HG03066 (cell line): Measurements from ENCODE around the gene HDGF.

Source experiments
- ATAC-seq: cut with Tn5 transposase; IDR thresholded peaks from one replicate; pipeline ENCODE4 v1.9.1; 2021; ENCODE audit warnings: low read depth; ENCODE audit not compliant: unreplicated experiment

The HDGF gene

DNA sequence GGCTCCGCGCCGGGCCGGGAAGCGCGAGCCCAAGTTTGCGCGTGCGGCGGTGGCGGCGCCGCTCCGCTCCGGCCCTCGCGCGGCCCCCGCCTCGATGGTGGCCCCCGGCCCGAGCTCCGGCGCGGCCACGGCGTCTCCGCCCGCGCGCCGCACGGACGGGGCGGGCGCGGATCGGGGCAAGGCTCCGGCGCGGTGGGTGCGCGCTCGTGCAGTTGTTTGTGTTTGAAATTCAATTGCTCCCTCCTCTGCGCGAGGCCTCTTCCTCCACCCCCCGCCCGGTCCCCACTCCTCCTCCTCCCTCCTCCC, at the start of gene HDGF:
Gene HDGF, minus strand, starts transcription at position 225 of the 306 bp plus-strand sequence. CDS start 246 bp downstream, outside the sequence.
- no peak for ATAC-seq

DNA sequence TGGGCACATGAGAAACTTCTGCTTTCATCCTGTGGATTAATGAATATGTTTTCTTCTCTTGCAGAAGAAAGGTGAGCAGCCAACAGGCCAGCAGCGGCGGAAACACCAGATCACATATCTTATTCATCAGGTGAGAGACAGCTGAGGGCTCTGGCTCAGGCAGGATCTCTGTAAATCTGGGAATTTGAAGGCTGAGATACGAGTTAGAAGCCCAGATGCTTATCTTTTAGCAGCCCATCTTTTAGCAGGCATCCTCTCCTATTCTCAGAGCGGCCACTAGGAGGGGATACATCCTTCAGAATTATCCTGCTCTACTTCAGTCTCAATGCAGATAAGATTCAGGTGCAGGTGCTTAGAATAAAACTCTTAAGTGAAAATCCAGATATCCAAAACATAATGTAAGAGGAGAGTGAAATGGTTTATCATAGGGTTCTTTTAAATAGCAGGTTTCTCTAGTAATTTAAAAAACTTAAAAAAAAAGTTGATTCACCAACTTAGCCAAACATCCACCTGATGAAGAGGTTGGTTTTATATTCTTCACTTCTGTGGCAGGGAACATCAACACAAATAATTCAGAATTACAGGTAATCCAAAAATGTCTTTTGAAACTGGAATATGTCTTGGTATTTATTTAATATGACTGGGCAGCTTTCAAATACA, 45.9 kb upstream of the HDGF start:
- no peak for ATAC-seq

DNA sequence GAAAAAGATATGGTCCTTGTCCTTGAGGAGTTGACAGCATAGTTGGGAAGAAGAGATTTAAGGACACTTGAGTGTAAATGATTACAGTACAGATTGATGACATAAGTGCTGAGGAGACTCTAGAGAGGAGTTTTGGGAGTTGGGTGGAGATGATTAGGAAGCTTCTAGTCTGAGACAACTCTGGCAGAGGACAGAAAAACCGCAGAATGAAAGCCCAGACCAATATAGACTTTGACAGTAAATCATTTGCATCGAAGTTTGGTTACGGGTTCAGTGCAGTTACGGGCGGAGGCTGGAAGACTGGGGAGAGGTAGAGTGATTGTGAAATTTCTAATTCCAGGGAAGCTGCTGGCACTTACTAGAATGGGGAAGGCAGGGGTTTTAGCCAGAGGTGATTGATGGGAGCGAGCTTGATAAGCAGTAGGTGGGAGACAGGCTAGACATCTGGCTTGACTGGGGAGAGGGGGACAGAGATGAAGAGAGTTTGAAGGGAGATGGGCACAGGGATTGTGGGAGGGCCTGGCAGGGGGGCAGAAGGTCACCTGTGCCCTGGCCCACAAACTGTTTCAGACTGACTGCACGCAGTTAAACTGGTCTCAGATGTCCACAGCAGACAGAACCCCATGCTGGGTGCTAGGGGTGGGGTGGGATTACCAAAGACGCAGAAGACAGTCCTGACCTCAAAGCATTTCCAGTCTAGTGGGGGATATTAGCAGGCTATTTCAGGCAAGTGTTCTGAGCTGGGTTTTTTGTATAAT, 45.0 kb upstream of the HDGF start:
- ATAC-seq = no peak

DNA sequence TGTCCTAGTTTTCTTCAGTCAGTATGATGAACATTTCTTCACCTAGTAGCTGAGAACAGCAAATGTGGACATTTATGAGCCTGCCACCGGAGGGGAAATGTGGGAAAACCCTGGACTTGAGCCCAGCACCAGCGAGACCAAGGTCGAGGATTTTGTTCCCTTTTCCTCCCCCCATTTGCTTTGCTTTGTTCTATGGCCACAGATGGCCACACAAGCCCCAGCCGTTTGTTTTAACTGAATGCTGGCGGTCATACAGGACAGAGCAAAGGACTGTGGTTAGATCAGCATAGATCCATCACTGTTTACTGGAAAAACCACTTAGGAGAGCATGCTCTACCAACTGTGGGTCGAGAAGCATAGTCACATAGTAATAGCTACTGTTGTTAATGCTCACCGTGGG, 44.3 kb upstream of the HDGF start:
- ATAC-seq = no peak

DNA sequence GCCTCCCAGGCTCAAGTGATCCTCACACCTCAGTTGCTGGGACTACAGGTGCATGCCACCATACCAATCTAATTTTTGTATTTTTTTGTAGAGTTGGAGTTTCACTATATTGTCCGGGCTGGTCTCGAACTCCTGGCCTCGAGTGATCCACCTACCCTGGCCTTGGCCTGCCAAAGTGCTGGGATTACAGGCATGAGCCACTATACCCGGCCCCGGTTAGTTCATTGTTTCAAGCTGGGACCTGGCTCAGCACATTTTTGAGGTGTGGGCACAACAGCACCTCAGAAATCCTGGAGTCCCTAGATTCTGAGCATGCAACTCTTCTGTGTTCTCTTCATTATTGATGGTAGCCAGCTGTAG, 43.9 kb upstream of the HDGF start:
- no peak for ATAC-seq

DNA sequence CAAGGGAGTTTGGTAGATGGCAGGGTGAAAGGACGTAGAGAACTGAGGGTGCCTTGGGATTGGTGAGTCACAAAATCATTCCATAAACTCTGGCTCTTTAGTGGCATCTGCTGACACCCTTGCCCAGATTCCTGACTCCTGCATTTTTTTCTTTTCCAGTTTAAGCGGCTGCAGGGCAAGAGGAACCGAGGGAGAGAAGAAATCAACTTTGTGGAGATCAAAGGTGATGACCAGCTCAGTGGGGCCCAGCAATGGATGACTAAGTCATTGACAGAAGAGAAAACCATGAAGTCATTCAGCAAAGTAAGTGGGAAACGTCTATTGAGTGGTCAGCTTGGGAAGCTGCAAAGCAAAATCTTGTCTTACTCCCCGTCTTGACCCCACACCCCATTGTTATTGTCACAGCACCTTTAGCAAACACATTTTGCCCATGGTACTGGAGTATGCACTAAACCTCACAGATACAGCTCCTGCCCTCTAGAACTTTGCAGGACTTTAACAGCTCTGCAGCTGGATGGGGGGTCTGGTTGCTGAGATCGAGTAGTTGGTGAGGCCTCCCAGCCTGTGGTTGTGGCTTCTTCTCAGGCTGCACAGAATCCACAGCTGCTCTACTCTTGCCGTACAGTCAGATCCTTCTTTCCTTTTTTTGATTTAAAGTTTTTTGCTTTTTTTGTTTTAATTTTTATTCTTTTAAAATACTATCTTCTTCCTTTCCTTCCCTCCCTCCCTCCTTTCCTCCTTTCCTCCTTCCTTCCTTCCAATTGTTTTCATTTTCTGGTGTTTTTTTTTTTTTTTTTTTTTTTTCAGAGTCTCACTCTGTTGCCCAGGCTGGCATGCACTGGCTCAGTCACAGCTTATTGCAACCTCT, 43.3 kb upstream of the HDGF start:
- ATAC-seq = no peak

DNA sequence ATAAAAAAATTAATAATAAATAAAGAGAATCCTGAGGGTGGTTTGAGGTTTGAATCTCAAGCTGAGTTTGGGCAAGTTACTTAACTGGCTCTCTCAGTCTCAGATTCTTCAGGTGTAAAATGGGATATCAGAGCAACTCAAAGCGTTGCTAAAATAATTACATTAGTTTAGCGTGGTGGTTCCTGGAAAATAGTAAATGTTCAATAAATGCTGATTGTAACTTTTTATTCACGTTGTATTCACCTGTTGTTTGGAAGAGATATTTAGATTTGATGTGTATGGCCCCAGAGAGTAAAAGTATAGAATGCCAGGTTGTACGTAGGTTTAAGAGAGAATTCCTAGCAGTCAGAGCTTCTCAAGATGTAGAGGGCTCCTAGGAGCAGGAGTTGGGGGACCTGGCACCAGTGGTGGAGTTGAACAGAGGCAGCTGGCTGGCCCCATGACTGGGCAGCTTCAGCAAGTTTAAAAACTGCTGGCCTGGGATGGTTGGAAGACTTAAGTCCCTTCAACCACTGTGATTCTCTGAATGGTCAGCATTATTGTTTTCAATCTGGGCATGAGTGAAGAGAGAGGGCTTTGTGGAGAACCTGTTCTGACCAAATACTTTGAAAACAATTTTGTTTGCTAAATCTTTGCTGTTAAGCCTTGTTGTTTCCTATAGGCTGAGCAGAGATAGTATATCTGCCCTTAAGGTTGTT, 38.3 kb upstream of the HDGF start:
- no peak for ATAC-seq

DNA sequence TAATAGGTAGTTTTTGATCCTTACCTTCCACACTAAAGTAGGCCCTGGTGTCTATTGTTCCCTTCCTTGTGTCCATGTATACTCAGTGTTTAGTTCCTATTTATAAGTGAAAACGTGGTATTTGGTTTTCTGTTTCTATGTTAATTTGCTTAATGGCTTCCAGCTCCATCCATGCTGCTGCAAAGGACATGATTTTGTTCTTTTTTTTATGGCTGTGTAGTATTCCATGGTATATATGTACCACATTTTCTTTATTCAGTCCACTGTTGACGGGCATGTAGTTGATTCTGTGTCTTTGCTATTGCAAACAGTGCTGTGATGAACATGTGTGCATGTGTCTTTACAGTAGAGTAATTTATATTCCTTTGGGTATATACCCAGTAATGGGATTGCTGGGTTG, 36.7 kb upstream of the HDGF start:
- no peak for ATAC-seq

DNA sequence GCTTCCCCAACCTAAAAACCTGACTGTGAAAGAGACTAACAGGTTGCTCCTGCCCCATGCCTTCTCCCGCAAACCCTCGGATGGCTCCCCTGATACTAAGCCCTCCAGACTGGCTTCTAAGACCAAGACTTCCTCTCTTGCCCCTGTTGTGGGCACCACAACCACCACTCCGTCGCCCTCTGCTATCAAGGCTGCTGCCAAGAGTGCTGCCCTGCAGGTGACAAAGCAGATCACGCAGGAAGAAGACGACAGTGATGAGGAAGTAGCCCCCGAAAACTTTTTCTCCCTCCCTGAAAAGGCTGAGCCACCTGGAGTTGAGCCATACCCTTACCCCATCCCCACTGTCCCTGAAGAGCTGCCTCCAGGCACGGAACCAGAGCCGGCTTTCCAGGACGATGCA, 35.2 kb upstream of the HDGF start:
- ATAC-seq = no peak

DNA sequence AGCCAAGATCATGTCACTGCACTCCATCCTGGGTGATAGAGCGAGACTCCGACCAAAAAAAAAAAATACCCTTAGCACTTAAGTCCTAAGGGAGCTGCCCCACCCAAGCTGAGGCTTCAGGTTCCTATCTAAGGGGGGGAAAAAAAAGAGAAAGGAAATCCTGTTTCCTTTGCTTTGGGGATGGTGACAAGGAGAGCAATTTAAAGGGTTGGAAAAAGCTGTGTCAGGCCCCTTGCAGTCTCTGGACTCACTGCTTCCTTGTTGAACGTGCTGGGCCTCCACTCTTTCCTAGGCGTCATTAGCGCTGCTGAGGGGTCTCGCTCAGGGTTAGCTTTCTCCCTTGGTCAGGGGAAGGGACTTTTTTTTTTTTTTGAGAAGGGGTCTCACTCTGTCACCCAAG, 34.0 kb upstream of the HDGF start:
- no peak for ATAC-seq

DNA sequence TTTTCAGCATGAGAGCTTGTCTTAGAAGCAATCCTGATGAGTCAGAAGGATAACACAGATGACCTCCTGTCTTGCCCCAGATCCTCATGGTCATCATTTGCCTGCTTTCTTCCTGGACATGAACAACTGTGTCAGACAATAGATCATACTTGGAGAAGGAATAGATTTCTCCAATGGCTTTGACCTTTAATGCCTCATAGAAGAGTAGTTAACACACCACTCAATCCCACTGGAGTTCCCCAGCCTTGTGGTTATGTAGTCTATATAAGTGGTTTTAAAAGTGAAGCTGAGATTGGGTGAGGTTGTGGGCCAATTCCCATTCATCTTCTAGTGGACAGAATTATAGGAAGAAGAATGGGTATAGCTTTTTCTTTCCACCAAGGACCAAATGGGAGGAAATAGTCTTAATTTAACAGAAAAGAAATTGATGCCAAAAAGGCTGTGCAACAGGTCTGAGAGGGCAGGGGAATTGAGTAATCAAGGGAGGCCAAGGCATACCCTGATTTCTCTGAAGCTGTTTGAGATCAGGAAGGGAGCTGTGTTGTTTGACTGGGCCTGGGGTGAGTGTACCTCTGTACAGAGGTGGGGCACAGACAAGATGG, 30.2 kb upstream of the HDGF start:
- no peak for ATAC-seq

DNA sequence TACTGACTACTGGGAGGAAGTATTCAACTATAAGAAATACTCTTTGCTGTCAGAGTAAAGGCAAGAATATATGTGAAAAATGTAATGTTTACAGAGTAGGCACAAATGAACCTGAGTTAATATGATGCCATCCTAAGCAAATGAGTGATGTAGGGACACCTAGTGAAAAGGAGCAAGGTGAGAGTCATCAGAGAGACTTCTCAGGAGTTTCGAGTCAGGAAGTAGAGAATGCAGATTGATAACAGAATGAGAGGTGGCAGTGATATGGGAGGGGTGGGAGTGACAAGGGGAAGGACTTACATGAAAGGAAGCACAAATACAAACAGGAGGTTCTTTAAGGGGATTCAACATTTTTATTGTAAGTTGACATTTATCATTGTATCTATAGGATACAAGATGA, 26.1 kb upstream of the HDGF start:
- no peak for ATAC-seq

DNA sequence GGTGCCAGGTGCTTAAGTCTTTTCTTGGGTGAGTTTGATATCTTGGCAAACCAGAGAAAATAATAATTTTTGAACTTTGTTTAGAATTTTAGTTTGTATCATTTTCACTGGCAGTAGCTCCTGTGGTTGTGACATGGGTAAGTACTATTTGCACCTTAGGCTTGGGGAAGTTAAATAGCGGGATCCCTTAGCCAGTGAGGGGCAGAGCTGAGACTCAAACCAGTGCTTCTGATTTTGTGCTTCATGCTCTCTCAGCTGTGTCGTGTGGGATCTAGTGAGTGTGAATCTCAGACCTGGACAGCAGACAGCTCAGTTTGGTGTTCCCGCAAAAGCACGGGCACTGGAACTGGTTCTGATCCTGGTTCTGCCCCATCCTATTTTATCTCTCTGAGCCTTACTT, 25.5 kb upstream of the HDGF start:
- no peak for ATAC-seq

DNA sequence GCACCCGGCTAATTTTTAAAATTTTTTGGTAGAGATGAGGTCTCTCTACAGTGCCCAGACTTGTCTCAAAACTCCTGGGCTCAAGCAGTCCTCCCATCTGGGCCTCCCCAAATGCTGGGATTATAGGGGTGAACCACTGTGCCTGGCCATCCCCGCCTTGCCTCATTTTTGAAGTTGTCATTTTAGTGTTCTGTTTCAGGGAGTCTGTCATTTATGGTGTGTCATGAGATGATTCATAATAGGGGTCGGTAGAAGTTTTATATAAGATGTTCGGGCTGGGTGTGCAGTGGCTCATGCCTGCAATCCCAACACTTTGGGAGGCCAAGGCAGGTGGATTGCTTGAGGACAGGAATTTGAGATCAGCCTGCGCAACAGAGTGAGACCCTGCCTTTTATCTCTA, 24.3 kb upstream of the HDGF start:
- ATAC-seq = no peak

DNA sequence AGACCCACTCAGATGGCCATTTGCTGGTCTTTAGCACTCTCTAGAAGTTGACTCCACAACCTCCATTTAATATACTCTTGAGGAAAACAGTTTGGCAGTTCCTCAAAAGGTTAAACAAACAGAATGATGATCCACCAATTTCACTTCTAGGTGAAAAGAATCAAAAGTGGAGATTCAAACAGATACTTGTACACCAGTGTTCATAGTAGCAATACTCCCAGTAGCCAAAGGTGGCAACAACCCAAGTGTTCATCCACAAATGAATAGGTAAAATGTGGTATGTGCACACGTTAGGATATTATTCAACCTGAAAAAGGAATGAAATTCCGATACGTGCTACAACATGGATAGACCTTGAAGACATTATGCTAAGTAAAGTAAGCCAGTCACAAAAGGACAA, 22.1 kb upstream of the HDGF start:
- no peak for ATAC-seq

DNA sequence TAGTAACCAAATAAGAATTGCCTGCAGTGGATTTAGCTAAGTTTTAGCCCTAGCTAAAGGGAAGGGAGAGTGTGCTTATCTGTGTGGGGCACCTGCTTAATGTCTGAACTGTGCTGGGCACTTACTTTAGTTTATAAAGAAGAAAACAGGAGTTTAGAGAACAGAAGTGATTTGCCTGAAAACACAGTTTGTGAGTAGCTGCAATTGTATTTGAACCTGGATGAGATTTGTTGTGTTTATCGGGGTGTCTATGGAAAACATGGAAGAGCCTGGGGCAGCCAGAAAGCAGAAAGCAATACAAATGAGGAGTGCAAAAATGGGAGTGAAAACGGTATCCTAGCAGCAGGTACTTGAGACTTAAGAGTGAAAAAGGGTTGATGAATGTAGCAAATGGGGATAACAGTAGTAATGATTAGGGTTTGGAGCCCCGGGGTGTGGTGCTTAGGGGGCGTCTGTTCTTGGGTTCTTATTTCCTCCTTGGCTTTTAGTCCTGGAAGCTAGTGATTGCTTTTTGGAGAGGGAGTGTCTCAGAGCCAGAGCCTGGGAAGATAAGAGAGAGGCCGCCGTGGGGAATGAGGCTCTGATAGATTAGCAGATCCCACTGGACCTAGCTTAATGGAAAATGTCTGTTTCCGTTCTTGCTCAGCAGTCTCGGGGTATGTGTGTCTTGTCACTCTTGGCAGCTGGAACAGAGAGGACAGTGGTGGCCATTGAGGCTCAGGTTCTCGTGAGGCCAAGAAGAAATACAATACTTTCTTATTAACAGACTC, 21.4 kb upstream of the HDGF start:
- ATAC-seq = no peak

DNA sequence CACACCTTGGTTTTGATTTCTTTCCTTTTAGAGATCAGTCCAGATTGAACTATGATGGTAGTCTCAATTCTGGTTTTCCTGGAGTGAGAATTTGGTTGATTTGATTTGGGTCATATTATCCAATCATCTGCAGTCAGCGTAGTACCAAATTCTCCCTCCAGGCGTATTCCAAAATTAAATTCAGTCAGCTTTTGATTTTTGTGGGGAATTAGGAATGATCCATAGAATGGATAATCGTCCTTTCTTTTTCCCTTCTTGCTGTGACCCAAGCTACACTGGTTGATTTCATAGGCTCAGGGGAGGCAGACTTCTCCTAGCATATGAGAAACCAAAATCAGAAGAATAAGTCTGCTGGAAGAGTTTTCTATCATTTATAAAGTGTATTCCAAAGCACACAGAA, 20.7 kb upstream of the HDGF start:
- no peak for ATAC-seq

DNA sequence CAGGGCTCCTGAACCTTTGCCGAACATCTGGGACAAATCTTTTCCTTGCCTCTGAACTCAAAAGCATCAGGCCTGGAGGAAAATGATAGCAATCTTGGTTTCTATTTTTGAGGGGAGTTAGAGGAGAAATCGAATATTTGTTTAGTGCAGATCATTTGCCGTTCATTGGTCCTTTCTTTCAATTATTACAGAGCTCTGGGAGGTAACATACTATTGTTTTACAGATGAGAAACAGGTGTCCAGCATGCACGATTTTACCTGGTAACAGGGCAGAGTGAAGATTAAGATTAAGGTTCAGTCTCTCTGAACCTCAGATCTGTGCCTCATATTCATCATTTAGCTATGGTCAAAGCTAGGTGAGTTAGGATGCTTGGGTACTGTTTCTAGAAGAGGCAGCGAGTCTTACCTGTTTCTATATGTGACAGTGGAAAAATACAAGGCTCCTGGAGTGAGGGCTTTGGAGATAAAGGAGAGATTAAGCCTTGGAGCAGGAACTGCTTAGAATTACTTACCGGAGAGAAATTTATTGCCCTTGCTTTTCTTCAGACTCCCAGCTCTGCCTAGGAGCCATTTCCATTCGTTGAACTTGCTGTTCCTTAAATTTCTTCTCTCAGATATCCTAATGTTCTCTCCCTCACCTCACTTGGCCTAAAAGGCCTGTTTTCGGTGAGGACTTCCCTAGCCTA, 17.3 kb upstream of the HDGF start:
- no peak for ATAC-seq

DNA sequence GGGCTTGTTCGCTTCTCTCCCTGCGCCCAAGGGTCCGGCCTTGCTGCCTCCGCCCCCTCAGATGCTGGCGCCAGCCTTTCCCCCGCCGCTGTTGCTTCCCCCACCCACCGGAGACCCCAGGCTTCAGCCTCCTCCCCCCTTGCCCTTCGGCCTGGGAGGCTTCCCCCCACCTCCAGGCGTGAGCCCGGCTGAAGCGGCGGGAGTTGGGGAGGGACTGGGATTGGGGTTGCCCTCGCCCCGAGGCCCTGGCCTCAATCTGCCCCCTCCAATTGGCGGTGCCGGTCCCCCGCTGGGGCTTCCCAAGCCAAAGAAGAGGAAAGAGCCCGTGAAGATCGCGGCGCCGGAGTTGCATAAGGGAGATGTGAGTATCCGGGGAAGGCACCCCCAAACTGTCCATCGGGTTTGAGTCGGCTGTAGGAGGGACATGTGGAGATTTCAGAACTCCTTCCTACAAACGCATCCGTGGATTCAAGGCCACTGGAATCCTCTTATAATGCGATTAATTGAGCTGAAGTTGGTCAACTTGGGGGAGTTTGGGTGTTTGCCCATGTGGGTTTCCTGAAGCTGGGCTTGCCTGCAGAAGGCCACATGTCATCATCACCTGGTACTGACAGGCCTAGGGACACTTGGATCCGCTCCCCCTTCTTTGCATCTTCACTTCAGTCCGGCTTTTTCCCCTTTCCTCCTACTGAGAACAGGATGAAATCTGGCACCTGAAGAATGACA, 16.6 kb upstream of the HDGF start:
- peak; percentile 2 for ATAC-seq
